GM19193 (cell line): ENCODE results near the gene TSHZ3.

ENCODE experiments used
- POLR2A ChIP-seq: IDR thresholded peaks from 4 replicates; pipeline ENCODE4 v1.6.1; 2011; ENCODE audit not compliant: insufficient read depth, insufficient read length; ENCODE audit errors: extremely low read depth

Gene TSHZ3

GRCh38 chr19:31349160-31349881 is at the start of gene TSHZ3:
Gene TSHZ3, minus strand, starts transcription at chr19:31349436. Its CDS starts 217 bp downstream, at chr19:31349219.
- no peak for TF ChIP-seq POLR2A

- TF ChIP-seq POLR2A: no peak
Measured at GRCh38 chr19:31397308-31397707, 48.1 kb upstream of the TSHZ3 start.

- TF ChIP-seq POLR2A: no peak
Measured at GRCh38 chr19:31392464-31392863, 43.2 kb upstream of the TSHZ3 start.

GRCh38 chr19:31391518-31391917 is 42.3 kb upstream of the TSHZ3 start:
- no peak for TF ChIP-seq POLR2A

GRCh38 chr19:31390711-31391110 is 41.5 kb upstream of the TSHZ3 start:
- TF ChIP-seq POLR2A: no peak

- TF ChIP-seq POLR2A: no peak
Measured at GRCh38 chr19:31389874-31390273, 40.6 kb upstream of the TSHZ3 start.

GRCh38 chr19:31387717-31388301 is 38.6 kb upstream of the TSHZ3 start:
- TF ChIP-seq POLR2A: no peak

- TF ChIP-seq POLR2A: no peak
Measured at GRCh38 chr19:31386806-31387205, 37.6 kb upstream of the TSHZ3 start.

- TF ChIP-seq POLR2A: no peak
Measured at GRCh38 chr19:31385744-31386143, 36.5 kb upstream of the TSHZ3 start.

- no peak for TF ChIP-seq POLR2A
Measured at GRCh38 chr19:31383553-31383952, 34.3 kb upstream of the TSHZ3 start.

- no peak for TF ChIP-seq POLR2A
Measured at GRCh38 chr19:31380854-31381253, 31.6 kb upstream of the TSHZ3 start.

- TF ChIP-seq POLR2A: no peak
Measured at GRCh38 chr19:31378404-31378803, 29.2 kb upstream of the TSHZ3 start.

- no peak for TF ChIP-seq POLR2A
Measured at GRCh38 chr19:31377736-31378135, 28.5 kb upstream of the TSHZ3 start.

- no peak for TF ChIP-seq POLR2A
Measured at GRCh38 chr19:31372246-31372781, 23.1 kb upstream of the TSHZ3 start.

- TF ChIP-seq POLR2A: no peak
Measured at GRCh38 chr19:31370216-31370615, 21.0 kb upstream of the TSHZ3 start.

- no peak for TF ChIP-seq POLR2A
Measured at GRCh38 chr19:31364963-31365362, 15.7 kb upstream of the TSHZ3 start.

GRCh38 chr19:31361728-31362127 is 12.5 kb upstream of the TSHZ3 start:
- TF ChIP-seq POLR2A: no peak

GRCh38 chr19:31357315-31357673 is 8.1 kb upstream of the TSHZ3 start:
- no peak for TF ChIP-seq POLR2A
